ENCODE data around the gene SCAMP3.
A peak's percentile ranks its signal among the peaks of the same experiment; 100 is the strongest.
"Not testable (repeated sequence)": the region's sequence is repeated elsewhere in the genome, so short reads cannot be mapped to it uniquely, and the experiment has no call there.

SCAMP3 gene

DNA sequence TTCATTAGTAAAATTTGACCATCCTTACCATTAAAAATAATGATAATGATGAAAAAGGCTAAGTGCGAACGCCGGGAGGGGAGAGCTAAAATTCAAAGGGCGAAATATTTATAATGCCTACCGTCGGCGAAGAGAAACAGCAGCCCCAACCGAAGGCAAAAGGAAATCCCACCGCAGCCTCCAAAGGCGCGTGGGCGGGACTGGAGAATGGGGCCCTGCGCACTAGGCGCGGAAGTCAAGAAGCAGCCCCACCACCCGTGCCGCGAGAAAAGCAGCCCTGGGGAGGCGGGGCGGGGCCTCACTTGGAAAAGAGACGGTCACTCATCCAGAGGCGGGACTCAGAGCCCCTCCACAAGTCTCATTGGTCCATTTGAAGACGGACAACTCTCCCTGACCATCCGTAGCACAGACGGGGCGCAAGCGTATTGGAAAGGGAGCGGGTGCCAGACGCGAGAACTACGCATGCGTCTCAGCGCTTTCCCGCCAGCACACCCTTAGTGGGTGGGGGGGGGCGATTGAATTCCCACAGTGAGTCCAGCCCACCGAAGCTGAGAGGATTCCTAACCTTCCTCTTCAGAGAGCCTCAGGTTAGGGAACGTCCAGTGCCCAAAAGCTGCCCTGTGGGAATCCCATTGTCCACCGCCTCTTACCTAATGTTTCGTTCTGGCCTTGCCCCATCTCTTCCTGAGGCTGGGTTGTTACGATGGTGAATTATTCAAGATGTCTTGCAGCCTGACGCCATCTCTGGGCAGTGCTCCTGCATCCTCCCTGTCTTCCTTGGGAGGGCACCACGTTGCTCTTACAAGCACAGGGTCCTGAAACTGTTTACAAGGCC is 34.7 kb downstream of the SCAMP3 start:
- TF ChIP-seq, protein P1, sequence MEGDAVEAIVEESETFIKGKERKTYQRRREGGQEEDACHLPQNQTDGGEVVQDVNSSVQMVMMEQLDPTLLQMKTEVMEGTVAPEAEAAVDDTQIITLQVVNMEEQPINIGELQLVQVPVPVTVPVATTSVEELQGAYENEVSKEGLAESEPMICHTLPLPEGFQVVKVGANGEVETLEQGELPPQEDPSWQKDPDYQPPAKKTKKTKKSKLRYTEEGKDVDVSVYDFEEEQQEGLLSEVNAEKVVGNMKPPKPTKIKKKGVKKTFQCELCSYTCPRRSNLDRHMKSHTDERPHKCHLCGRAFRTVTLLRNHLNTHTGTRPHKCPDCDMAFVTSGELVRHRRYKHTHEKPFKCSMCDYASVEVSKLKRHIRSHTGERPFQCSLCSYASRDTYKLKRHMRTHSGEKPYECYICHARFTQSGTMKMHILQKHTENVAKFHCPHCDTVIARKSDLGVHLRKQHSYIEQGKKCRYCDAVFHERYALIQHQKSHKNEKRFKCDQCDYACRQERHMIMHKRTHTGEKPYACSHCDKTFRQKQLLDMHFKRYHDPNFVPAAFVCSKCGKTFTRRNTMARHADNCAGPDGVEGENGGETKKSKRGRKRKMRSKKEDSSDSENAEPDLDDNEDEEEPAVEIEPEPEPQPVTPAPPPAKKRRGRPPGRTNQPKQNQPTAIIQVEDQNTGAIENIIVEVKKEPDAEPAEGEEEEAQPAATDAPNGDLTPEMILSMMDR (conservative IDR thresholded peaks at IDR 0.05; ENCODE audit: low read depth, low read length), result no peak
- peak overlapping the region; percentile 78 for H3K4me3 ChIP-seq (ENCODE audit: low read depth, low read length)
- peak; percentile 100 for DNase-seq (ENCODE audit: low read depth)

- peak; percentile 41 for DNase-seq (ENCODE audit: low read depth)
- TF ChIP-seq, protein P1 (conservative IDR thresholded peaks at IDR 0.05; ENCODE audit: low read depth, low read length), result no peak
- peak overlapping the region; percentile 78 for H3K4me3 ChIP-seq (ENCODE audit: low read depth, low read length)
Observed at GRCh38 chr1:155226910-155227260, 35.3 kb downstream of the SCAMP3 start.

- peak; percentile 89 for DNase-seq (ENCODE audit: low read depth)
- TF ChIP-seq, protein P1 (conservative IDR thresholded peaks at IDR 0.05; ENCODE audit: low read depth, low read length), result peak; percentile 76
- H3K4me3 ChIP-seq (ENCODE audit: low read depth, low read length), result peak overlapping the region; percentile 78
Observed at GRCh38 chr1:155226188-155226909, 35.8 kb downstream of the SCAMP3 start.

DNA sequence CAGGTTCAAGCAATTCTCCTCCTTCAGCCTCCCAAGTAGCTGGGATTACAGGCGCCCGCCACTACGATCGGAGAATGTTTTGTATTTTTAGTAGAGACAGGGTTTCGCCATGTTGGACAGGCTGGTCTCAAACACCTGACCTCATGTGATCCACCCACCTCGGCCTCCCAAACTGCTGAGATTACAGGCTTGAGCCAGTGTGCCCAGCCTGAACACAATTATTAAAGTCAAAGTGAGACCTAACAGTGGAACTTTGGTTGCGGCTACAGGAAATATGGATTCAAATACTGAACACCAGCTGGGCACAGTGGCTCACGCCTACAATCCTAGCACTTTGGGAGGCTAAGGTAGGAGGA is 36.8 kb downstream of the SCAMP3 start:
- not testable (repeated sequence) for H3K4me3 ChIP-seq (ENCODE audit: low read depth, low read length); DNase-seq (ENCODE audit: low read depth)

DNA sequence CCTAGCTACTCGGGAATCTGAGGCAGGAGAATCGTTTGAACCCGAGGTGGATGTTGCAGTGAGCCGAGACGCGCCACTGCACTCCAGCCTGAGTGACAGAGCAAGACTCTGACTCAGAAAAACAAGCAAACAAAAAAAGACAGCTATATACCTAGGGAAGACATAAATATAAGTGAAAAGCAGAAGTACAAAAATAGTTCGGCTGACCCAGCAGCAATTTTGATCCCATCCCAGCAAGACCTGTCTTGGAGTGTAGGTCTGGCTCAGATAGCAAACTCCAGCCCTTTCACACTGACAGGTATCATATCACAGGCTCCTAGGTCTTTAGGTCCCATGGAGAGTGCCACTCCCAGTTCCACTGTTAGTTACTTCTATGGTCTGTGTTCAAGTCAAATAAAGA is 39.1 kb downstream of the SCAMP3 start:
- TF ChIP-seq, protein P1 (conservative IDR thresholded peaks at IDR 0.05; ENCODE audit: low read depth, low read length), result no peak
- H3K4me3 ChIP-seq (ENCODE audit: low read depth, low read length), result no peak overlapping the region
- no peak for DNase-seq (ENCODE audit: low read depth)

DNA sequence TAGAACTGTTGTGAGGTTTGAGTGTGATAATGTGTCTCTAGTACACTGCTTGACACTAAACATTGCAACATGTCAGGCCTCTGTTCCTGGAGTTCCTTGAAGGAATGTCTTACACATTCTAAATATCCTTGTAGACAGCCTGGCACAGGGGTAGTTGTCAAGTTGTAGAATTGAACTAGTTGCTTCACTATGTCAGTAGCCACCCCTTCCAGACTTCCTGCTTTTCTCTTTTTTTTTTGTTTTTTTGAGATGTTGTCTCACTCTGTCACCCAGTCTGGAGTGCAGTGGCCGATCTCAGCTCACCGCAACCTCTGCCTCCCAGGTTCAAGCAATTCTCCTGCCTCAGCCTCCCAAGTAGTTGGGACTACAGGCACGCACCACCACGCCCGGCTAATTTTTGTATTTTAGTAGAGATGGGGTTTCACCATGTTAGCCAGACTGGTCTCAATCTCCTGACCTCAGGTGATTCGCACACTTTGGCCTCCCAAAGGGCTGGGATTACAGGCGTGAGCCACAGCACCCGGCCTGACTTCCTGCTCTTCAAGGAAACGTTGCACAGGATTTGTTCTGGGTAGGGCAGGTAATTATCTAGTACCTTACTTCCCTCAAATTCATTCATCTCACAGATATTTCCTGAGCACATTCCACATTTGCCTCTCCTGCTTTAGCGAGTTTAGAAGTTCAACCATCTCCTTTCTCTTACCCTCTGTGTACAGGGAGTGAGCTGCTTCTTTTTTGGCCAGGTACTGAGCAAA is 41.8 kb downstream of the SCAMP3 start:
- H3K4me3 ChIP-seq (ENCODE audit: low read depth, low read length); DNase-seq (ENCODE audit: low read depth): not testable (repeated sequence)

GRCh38 chr1:155219592-155220031 is 42.5 kb downstream of the SCAMP3 start:
- DNase-seq (ENCODE audit: low read depth), result peak; percentile 46
- no peak overlapping the region for H3K4me3 ChIP-seq (ENCODE audit: low read depth, low read length)
- TF ChIP-seq, protein P1 (conservative IDR thresholded peaks at IDR 0.05; ENCODE audit: low read depth, low read length), result no peak

All from choroid plexus epithelial cell (primary cell).